HG03439 (cell line): ENCODE data around the gene AOPEP.
"Not testable (repeated sequence)": the region's sequence is repeated elsewhere in the genome, so short reads cannot be mapped to it uniquely, and the experiment has no call there.

Experiments used
- ATAC-seq: cut with Tn5 transposase; IDR thresholded peaks from one replicate; pipeline ENCODE4 v1.9.1; 2021; ENCODE audit warnings: mild to moderate bottlenecking, moderate library complexity; ENCODE audit not compliant: unreplicated experiment

AOPEP gene

DNA sequence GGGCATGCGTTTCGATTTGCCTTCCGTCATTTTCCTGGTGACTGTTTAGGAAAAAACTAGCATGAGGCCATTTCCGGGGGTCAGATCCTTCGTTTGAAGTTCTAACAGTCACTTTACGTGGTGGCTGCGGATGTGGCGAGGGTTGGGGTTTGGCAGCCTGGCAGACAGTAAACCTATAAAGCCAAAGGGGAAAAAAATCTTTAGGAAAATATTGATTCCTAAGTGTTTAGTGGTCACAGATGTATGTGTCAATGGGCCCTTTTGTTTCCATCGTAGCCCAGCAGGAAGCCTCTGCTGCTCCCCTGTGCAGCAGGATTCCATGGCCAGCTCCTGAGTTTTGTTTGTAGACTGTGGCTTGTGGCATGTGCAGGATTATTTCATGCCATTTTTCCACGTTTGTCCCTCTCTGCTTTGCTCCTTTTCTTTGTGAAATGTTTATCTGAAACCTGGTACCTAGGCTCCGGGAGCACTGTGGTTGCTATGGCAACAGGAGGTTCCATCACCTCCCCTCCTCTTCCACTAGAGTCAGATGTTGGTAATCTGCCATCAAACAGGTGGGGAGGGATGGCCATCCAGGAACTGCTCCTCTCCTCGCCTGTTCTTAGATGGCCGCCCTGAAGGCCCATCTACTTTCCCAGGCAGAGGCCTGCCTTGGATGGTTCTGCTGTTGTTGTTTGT, 202.3 kb downstream of the AOPEP start:
- ATAC-seq = no peak

DNA sequence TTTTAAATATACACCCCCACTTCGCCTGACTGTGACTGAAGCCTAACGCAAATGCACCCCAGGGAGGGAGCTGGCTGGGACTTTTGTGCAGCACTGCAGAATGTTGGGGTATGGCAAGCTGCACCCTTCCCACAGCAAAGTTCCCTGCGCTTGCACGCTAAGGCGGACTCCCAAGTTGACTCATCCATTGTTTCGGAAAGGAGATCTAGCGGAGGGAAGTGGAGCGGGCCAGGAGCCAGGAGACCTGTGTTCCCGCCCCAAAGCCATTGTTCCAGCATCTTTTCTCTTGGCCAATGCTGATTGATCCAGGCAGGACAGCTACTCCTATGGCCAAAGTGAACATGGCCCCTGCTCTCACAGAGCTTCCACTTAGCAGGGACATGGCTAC, 202.9 kb downstream of the AOPEP start:
- no peak for ATAC-seq

DNA sequence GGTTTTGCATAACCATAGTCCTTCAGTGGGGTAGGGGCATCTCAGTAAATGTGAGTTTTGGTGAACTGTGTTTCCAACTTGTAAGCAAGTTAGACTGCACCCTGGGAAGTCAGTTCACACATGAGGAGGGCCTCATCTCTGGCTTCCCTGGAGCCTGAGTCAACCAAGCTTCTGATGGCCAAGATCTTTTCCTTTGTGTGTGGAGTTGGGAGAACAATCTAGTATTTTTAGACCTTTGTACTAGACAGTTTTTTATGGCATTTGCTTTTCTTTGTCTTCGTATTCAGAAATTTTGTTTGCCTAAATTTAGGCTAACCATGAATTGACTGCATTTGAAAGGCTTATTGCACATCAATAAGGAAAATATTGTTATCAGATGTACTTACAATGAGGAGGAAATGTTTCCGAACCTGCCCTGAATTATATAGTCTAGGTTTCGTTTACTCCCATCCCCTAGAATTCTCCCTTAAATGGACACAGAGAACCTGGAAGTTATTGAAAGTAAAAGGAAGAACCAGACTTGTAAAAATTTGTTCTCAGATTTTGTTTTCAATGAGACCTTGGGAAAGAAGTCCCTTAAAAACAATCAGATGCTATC, 204.6 kb downstream of the AOPEP start:
- no peak for ATAC-seq

DNA sequence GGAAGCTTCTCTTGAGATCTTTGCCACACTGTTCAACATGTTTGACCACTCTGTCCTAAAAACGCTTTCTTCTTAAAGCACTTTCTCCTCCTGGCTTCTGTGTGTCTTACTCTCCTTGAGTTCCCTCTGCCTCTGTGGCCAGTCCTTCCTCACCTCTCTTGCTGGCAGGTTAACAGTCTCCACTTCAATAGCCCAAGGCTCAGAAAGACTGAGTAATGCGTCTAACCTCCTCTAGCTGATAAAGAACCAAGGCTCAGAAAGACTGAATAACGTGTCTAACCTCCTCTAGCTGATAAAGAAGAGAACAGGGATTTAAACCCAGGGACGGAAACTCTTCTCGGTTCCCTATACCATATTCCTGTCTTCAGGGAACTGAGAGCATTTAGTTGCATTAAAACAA, 205.2 kb downstream of the AOPEP start:
- ATAC-seq = no peak

DNA sequence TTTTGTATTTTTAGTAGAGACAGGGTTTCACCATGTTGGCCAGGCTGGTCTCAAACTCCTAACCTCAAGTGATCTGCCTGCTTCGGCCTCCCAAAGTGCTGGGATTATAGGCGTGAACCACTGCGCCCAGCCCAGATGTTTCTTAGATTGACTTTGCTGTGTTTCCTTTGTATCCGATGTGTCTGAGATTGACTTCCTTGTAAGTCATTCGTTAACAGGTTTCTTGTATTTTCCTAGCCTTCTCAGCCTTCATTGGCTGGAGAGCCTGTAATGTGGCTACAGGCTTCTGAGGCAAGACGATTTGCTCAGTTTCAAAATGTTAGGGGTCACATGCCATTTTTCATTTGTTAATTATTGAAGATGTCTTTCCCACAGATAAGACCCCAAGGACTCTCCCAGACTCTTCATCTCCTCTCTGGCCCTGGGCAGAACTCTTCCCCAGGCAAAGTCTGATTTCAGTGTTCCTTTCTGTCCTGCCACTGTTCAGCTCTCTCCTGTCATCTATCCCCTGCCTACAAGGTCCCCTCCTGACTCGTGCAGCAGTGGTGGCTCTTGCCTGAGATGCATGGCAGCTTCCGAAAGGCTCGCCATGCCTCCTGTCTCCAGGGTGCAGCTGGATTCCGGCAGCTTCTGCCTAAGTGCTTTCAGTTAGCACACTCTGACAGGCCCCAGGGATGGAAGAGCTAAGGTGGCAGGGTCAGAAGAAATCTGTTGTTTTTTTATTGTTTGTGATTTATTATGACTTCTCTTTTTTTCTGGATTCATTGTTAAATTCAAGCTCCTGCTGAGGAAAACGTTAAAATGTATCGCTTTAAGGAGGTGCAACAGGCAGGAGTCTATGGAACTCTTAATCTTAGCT, 206.4 kb downstream of the AOPEP start:
- ATAC-seq = no peak

DNA sequence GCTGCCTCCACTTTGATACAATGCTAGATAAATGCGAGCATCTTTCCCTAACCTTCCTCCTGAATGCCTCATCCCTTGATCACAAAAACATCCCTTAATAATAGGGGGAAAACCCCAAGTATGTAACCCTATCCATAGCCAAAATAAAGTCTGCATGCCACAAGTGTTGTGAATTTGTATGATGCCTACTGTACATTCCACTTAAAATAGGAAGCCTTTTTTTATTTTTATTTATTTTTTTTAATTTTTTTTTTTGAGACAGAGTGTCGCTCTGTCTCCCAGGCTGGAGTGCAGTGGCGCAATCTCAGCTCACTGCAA, 207.0 kb downstream of the AOPEP start:
- ATAC-seq = no peak

DNA sequence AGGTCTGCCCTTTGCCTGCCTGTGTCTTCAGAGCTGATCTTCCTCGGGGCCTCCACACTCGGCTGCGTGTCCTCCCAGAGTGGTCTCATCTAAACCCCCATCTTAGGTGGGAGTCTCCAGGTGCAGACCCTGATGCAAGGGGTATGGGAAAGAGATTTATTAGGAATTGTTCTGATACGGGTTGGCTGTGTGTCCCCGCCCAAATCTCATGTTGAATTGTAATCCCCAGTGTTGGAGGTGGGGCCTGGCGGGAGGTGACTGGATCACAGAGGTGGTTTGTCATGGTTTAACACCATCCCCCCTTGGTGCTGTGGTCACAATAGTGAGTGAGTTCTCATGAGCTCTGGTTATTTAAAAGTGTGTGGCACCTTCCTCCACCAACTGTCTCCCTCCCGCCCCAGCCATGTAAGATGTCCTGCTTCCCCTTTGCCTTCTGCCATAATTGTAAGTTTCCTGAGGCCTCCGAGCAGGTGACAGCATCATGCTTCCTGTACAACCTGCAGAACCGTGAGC, 208.4 kb downstream of the AOPEP start:
- ATAC-seq = no peak

DNA sequence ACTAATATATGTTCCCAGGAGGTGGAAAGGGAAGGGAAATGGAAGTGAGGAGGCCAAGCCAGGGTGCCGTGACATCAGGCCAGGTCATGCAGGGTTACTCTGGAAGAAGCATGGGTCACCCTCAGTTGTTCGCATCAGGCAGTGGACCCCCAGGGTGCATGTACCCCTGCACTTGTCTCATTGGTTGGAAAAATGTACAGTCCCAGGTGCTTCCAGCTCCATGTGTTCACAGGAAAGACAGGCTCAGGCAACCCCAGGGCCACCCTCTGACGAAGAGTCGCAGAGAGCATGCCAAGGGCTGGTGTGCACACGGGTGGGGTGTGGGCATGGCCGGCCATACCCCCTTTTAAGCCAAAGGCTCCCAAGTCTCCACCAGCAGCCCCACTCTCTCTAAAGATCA, 208.9 kb downstream of the AOPEP start:
- ATAC-seq = no peak

DNA sequence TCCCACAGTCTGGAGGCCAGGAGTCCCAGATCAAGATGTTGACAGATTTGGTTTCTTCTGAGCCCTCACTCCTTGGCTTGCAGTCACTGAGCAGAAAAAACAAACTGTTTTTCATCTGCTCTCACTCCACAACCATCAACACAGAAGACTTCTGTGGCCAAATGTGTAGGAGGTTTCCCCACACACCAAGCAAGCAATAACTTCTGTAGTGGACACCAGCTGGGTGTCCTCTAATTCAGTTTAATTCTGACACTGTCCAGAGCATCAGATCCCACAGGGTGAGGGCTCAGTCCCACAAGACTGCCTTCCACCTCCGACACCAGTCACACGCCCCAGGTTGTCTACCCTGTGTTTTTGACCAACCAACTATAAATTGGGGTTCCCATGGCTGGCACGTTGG, 209.9 kb downstream of the AOPEP start:
- no peak for ATAC-seq

DNA sequence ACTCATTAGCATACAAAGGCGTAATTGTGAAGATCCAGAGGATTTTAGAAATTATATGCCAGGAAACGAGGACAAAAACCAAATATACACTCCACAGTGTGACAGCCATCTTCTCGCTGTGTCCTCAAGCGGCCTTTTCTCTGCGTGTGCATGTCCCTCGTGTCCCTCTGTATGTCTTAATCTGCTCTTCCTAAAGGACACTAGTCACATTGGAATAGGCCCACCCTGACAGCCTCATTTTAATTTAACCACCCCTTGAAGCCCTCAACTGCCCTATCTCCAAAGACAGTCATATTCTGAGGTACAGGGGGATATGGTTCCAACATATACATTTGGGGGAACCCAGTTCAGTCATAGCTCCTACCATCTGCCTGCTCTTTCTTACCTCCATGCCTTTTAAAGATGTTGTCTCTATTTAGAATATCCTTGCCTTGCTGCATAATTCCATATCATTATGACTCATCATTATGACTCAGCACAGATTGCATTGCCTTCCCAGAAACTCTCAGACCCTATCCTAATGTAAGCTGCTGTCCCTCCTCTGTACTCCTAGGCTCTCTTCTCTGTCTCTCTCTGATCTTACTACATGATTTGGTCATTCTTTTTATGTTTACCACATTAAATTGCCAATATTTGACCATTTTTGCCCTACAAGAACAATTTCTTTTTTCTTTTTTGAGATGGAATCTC, 210.9 kb downstream of the AOPEP start:
- no peak for ATAC-seq

DNA sequence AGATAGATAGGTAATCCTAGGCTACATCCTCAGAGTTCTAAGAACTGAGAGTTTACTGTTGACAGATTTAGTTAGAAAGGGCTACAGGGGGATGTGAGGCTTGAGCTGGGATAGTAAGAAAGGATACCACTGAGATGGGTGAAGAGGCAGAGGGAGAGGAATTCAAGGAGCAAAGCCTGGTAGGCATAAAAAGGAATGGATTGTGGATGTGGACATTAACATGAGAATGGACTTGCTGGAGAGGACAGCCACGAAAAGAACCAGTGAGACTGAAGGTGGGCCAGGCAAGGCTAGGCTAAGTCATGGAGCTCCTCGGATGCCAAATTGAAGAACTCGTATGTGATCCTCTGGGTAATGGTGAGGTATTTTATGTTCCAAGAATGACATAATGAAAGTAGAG, 211.9 kb downstream of the AOPEP start:
- no peak for ATAC-seq

DNA sequence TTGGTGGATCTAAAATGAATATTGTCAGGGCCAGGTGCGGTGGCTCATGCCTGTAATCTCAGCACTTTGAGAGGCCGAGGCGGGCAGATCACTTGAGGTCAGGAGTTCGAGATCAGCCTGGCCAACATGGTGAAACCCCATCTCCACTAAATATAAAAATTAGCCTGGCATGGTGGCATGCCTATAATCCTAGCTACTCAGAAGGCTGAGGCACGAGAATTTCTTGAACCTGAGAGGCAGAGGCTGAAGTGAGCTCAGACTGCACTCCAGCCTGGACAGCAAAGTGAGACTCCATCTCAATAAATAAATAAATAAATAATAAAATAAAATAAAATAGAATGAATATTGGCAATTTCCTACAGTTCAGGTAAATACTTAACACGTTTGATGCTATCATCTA, 213.8 kb downstream of the AOPEP start:
- ATAC-seq = not testable (repeated sequence)

DNA sequence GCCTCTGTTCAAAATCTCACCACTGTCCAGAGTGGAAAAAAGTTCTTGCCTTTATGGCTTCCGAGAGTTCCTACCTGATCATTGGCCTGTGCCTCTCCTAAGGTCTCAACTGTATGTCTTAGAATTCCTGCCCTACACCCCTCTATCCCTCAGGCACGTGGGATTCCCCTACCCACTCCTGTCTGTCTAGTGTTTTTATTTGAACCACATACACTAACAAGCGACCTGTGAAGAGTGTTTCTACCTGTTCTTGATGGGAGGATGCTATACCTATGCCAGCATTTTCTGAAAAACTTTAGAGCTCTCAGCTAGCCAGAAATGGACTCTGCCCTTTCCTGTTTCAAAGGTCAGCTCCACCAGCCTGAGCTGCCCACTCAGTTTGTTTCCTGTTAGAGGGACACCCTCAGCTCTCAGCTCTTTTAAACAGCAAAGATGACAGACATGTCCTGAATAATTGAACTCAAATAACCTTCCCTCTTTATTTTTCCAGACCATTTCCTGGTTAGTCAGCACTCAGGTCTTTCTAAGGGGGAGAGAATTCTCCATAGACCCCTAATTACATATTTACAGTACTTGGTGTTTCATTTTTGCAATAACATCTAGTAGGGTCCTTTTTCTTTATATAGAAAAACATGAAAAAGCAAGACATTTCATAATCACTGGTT, 214.8 kb downstream of the AOPEP start:
- ATAC-seq = no peak

DNA sequence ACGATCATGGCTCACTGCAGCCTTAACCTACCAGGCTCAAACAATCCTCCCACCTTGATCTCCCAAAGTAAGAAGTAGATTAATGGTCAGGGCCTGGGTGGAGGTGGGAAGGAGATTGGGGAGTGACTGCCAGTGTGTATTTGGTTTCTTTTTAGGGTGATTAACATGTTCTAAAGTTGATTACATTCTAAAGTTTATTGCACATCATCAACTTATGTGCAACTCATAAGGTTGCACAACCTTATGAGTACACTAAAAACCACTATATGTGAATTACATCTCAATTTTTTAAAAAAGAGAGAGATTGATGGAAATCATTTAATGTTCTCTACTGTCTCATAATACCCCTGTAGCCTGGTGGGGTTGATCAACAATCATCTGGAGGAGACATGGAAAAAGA, 218.1 kb downstream of the AOPEP start:
- ATAC-seq = no peak

DNA sequence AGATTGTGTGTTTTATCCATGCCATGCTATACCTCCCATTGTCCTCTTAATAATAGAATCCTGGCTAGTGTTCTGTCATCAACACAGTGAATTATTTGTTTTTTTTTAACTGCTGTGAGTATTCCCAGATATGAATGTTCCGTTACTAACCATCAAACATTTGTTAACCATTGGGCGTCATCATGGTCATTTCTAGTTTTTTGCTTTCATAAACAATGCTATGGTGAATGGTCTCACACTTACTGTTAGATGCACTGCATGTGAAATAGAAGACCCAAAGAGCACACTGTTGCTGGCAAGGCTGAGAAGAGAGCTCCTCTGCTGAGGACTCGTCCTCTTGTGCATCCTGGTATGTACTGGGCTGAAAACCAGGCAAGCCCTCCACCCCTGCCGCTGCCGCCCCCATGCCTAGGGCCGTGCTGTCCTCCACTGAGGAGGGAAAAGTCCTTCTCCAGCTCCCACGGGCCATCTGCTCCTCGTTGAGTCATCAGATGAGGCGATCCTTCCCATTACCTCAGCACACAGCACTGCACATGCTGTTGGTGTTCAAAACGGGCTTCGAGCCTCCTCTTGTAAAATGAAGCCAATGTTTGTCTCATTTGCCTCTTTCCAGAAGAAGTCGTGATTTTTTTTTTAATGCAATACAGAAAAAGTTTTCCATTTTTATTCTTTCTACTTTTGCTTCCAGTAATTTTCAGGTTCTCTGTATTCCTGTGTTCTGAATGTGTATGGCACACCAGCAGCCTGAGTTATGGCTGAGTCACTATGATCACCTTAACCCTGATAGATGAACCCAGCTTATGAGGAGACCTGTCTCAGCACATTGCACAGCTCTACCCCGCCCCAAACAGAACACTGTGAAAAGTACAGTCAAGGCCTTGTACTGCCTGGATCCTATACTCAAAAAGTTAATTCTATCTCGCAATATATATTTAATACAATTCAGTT, 219.0 kb downstream of the AOPEP start:
- ATAC-seq = no peak

DNA sequence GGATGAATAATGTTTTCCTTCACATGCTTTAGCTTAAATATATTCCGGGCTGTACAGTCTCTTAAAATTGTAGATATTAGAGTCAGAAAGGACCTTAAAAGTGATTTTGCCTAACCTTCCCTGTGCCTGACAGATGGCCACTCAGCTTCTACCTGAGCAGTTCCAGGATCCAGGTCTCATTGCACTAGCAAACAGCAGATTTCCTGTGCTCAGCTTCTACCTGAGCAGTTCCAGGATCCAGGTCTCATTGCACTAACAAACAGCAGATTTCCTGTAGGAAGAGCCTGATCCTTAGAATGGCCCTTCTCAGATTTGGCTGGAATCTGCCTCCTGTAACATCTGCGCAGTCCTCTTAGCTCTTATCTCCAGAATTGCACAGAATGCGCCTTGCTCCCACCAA, 219.8 kb downstream of the AOPEP start:
- ATAC-seq = no peak

DNA sequence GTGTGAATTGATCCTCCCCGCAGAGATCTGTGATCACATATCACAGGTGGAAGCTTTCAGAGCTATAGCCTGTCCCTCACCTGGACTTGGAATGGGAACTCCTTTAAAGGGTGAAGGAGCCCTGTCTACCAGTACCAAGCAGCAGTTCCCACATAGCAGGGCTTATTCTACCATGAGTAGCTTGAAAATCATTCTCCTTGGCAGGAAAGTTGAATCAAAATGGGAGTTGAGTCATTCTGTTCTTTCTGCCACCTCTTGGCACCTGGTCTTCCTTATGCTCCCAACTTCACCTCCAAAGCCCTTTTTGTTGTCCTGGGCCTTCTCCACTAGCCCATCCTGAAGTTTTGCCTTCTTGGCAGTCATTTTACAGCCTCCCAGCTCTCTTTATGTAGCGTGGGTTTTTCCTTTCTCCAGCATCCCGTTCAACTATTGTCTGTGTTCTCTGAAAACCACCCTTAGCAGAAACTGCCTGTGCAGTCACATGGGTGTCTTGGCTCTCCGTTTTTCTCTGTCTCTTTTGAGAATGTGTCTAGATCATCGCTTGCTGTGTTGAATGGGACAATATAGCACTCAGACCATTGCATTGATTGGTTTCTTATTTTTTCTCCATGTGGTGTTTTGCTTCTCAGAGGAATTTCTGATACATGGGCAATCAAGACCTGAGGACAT, 222.2 kb downstream of the AOPEP start:
- no peak for ATAC-seq

DNA sequence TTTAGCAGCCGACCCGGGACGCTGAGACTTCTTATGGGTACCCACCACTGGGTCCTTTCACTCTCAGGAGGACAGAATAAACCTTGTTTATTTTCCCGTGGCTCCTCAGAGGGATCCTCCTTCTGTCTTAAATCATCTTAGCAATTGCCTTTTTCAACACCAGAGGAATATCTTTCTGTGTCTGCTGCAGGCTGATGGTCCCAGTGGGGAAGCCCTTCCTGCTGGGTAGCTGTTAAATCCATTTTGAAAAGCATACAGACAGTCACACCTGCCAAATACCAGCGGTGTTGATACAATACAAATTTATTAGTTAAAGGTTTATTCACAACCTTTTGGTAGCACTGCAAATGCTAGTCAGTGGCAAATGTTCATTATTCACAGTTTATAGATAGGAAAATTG, 222.9 kb downstream of the AOPEP start:
- ATAC-seq = no peak

DNA sequence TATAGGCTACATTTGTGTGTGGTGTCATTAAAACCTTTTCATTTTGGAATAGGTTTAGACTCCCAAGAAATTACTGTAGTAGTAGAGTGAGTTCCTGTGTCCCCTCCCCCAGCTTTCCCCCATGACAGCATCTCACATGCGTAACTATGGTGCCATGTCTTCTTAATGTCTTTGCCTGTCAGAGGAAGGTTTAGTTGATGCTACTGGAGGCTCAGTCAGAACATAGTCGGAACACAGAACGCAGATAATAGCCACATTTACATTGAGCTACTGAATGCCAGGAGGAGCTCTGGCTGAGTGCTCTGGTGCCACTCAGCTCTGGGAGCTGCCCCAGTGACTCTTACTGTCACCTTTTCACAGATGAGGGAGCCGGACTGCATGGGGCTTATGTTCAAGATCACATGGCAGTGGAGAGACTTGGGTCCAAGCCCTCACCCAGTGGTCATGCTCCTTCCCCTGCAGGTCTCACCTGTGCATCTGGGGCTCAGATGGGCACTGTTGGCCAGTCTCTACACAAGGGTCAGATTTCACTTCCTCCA, 223.6 kb downstream of the AOPEP start:
- ATAC-seq = no peak
